ENCODE measurements around the gene ATP2A3.
"Not testable (repeated sequence)": the region's sequence is repeated elsewhere in the genome, so short reads cannot be mapped to it uniquely, and the experiment has no call there.

The ATP2A3 gene

DNA sequence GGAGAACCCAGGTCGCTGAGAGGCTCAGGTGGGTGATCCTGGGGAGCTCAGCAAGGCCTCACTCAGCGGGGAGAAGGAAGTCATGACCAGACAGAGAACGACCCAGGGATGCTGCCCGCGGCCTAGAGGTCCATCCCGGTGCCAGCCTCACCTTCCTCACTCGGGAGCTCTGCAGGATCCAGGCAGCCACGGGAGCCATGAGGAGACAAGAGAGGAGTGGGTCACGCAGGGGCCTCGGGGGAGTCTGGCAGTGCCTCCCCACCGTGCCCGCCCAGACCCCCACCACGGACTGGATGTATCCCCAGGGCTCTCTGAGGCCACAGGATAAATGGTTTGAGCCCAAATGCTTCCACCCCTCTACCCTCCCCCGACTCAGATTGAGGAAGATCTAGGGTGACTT is 10.7 kb downstream of the ATP2A3 start:
- DNase-seq, result no peak

DNA sequence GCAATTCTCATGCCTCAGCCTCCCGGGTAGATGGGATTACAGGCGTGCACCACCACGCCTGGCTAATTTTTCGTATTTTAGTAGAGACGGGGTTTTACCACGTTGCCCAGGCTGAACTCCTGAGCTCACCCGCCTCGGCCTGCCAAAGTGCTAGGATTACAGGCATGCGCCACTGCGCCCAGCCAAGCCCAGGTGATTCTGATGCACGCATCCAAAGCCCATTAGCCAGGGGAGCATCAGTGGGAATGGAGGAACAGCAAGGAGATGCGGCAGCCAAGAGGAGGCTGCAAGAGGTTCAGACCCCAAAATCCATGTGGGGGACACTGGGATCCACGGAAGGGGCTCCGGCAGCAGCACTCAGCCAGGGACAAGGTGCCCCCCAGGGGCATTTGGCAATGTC is 12.1 kb downstream of the ATP2A3 start:
- no peak for DNase-seq

DNA sequence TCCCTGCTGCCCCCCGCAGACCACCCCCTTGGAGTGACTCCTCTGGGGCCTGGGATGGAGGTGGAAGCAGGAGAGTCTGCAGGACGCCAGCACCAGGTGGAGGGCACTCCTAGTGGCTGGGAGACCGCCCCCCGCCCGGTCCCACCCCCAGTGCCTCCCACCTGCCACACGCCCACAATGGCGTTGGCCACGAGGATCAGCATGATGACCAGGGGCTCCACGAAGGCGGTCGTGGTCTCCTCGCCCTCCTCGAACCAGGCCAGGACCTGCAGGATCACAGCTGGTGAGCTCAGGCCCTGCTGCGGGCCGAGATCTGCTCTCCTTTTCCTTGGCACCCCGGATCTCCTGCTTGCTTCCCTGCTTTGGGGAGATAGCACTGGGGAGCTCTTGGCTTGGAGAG is 12.8 kb downstream of the ATP2A3 start:
- no peak for DNase-seq

DNA sequence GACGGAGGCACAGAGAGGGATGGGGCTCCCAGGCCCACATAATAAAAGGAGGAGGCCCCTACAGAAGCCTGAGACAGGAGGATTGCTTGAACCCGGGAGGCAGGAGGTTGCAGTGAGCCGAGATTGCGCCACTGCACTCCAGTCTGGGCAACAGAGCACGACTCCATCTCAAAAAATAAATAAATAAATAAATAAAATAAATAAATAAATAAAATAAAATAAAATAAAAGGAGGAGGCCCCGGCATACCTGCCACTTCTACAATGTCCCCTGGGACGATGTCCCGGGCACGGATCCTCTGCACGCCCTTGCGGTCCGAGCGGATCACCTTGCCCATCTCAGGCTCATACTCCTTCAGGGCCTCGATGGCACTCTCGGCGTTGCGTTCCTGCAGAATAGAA is 13.2 kb downstream of the ATP2A3 start:
- DNase-seq, result no peak

DNA sequence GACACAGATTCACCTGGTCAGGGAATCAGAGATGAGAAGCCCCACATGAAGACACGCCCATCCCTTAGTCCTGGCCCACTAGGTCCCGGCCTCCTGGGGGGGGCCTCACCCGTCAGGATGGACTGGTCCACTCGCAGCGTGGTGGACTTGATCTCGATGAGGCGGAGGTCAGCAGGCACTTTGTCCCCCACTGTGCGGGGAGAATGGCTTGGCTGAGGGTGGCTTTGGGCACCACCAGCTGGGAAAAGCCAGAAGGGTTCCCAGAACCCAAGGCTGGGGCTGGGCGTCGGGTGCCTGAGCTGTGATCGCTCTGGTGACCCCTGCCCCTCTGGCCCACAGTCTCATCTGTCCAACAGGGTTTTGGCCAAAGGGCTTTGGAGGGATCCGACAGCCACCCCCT is 13.7 kb downstream of the ATP2A3 start:
- DNase-seq, result no peak

DNA sequence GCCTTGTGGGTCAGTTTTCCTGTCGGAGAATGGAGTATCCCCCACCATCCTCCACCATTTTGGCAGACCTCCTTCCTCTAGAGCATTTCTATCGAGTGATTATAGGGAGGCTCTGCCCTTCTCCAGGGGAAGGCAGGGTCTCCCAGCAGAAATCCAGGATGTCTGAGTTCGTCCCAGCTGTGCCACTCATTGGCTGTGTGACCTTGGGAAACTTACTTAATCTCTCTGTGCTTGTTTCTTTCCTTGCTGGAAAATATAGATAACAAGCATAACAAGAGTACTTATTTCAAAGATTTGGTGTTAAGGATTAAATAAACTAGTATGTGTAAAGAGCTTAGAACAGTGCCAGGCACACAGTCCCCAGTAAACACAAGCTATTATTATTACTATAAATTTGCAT is 14.8 kb downstream of the ATP2A3 start:
- DNase-seq, result no peak

DNA sequence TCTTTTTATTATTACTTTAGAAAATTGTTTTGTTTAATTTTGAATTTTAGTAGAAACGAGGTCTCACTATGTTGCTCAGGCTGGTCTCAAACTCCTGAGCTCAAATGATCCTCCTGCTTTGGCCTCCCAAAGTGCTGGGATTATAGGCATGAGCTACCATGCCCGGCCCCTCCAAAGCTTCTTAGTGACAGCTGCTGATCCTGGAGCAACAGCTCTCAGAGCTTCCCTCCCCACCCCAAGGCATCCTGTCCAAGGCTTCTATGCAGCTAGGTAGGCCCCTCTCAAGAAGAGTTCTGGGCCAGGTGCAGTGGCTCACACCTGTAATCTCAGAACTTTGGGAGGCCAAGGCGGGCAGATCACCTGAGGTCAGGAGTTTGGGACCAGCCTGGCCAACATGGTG is 15.7 kb downstream of the ATP2A3 start:
- DNase-seq, result not testable (repeated sequence)

DNA sequence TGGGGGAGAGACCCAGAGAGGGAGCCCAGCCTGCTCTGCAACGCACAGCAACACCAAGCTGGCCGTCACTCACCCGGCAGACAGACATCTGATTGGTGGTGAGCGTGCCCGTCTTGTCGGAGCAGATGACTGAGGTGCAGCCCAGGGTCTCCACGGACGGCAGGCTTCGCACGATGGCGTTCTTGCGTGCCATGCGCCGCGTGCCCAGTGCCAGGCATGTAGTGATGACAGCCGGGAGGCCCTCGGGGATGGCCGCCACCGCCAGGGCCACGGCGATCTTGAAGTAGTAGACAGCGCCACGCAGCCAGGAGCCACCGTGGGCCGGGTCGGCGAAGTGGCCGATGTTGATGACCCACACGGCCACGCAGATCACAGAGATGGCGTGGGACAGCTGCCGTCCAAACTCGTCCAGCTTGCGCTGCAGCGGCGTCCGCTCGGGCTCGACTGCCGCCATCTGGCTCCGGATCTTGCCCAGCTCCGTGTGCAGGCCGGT is 16.9 kb downstream of the ATP2A3 start:
- DNase-seq, result no peak

DNA sequence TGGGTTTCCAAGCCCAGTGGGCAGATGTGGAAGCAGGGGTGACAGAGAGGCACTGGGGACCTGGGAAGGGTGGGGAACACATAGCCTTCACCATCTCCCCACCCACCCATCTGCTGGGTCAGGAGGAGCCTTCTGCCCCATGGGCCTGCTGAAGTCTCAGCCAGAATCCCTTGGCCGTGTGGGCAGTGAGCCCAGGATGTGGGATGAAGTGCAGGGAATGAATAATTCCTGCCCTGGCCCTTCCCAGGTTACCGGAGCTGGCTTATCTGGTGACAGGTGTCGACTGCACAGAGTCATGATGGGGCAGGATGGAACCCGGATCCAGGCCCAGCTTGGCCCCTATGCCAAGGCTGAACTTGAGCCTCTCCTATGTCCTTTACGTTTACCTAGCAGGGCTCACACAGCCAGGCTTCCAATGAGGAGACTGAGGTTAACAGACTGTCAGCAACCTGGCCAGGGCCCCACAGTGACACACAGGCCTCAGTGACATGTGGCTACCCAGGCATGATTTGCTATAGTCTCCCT is 17.5 kb downstream of the ATP2A3 start:
- DNase-seq, result no peak

DNA sequence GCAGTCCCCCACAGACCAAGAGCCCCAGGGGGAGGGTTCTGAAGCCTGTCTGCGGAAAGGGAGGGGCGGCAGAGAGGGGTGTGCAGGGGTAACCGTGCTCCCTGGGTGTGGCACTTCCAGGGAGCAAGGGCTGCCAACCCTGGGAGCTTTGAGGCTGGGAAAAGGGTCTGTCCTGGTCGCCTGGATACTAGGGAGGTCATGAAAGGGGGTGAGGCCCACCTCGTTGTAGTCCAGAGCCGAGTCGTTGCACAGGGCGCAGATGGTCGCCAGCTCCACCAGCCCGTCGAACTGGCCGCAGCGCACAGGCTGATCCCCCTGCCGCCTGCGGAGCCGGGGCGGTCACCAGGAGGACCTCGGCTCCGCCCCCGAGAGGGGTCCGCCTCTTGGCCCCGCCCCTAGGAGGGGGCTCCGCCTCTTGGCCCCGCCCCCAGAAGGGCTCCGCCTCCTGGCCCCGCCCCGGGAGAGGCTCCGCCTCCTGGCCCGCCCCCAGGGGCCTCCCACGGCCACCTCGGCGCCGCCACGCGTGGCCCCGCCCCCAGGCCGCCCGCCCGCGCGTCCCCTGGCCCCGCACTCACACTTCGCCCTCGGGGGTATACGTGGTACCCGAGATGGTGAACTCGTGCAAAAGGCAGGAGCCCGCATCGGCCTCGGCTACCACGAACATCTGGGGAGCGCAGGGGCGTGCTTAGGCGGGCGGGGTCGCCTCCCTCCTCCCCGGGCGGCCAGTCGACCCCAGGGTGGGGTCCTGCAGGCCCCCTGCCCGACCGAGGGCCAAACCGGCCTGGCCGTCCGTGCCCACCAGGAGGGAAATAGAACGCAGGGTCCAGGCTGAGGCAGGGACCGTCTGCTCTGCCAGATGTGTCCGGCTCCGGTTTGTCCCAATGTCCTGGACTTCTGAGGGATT is 19.5 kb downstream of the ATP2A3 start:
- peak; percentile 80 for DNase-seq

DNA sequence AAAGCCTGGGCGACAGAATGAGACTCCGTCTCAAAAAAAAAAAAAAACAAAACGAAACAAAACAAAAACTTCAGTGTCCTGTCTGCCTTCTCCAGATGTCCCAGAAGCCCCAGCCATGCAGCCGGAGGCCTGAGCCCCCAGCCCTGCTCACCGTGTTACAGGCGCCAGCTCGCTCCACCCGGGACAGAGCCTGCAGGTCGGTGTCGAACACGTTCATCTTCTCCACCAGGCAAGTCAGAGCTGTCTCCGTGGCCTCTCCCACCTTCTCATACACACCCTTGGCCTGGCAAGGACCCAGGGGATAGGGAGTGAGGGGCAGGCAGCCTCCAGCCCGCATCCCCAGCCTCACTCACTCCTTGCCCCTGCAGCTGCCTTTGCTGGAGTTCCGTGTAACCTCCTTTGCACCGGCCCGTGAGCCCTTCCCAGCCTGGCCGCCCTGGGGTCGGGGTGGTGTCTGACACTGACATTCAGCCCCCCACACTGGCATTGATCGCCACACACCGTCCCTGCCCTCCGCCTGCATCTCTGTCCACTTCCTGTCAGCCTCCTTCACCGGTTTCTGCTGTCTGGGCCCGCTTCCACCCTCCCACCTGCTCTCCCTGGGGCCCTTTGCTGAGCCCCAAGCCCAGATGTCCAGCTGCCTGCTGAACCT is 20.9 kb downstream of the ATP2A3 start:
- DNase-seq, result no peak

DNA sequence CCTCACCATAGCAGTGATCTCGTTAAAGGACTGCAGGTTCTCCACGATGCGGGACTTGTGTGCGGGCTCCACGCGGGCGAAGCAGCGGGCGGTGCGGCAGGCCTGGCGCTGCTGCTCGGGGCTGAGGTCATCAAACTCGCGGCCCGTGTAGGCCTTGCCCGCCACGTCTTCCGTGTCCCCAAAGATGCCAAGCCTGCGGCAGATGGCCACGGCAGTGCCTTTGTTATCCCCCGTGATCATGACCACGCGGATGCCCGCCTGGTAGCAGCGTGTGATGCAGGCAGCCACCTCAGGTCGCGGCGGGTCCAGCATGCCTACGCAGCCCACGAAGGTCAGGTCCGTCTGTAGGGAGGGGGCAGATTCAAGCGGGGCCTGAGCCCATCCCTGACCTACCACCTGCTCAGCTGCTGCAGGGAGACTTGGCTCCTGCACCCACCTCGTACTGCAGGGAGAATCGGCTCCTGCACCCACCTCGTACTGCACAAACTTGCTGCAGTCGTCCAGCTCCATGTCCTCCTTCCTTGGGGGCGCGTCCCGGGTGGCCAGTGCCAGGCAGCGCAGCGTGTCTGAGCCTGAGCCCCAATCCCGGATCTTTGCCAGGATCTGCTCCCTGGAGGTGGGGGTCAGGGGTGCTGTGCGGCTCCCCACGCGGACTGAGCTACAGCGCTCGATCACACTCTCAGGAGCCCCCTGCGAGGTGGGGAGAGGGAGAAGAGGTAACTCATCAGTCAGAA is 23.1 kb downstream of the ATP2A3 start:
- DNase-seq, result no peak

DNA sequence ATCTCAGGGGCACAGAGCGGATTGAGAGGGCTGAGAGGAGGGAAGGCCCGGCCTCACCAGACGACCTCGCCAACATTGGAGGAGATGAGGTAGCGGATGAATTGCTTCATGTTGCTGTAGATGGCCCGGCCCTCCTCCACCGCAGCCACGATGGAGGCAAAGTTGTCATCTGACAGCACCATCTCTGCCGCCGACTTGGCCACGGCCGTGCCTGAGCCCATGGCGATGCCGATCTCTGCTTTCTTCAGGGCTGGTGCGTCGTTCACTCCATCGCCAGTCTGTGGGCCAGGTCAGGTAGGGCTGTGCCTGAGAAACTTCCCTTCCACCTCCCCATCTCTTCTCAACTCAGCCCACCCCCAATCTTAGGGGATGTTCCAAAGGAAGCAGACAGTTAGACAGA is 26.9 kb downstream of the ATP2A3 start:
- no peak for DNase-seq

DNA sequence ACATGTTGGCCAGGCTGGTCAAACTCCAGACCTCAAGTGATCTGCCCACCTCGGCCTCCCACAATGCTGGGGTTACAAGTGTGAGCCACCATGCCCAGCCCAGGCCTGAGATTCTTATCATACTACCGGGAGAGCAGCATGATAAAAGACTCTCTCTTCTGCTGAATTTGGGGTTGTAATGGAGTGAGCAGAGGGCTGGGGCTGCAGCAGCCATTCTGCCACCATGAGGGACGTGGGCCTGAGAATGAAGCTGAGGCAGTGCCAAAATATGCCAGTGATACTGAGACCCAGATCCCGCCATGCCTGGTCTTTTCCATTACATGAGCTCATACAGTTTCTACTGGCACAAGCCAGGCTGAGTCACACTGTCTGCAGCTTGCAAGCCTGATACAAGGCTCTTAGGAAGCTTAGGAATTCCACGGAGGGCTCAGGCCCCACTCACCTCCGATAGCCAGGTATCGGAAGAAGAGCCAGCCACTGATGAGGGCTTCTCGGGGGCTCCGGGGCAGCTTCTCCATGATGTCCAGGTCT is 28.3 kb downstream of the ATP2A3 start:
- no peak for DNase-seq

DNA sequence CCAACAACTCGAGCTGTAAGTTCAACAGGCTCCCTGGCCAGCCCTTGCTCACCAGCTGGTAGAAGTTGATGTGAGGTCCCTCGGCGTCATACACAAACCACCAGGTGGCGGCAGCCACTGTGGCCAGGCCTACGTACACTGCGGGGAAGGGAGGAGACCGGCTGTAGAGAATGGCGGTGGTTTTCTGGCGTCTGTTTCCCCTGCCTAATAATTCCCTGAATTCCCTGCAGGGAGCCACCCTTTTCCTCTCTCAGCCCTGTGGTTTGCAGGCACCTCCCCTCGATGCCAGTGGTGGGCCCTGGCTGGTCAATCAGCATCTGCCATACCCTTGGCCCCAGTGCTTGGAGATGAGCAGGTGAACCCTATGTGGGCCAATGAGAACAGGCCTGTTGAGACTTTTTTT is 29.1 kb downstream of the ATP2A3 start:
- DNase-seq, result peak; percentile 63

DNA sequence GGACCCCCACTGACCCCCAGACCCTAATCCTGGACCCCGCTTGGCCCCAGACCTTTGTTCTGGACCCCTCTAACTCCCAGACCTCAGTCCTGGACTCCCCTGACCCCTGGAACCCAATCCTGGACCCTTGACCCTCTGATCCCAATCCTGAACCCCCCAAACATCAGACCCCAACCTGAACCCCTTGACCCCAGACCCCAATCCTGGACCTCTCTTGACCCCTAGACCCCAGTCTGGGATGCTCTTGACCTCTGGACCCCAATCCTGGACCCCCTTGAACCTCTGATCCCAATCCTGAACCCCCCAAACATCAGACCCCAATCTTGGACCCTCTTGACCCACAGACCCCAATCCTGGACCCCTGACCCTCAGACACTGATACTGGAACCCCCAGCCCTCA is 34.5 kb downstream of the ATP2A3 start:
- no peak for DNase-seq

DNA sequence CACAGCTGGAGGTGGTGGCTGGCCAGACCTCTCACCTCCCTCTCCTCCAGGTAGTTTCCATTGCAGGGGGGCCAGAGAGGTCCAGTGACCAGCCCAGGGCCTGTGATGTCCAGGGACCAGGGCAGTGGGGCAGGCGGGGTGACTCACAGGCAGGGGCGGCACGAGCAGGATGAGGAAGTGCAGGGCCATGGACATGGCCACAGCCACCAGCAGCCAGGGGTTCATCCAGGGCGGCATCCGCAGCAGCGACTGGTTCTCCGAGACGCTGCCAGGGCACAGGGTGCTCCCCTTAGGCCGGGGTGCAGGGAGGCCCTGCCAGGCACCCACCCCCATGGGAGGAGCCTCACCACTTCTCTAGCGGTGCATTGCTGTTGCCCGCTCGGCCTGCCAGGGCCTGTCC is 35.1 kb downstream of the ATP2A3 start:
- DNase-seq, result no peak

DNA sequence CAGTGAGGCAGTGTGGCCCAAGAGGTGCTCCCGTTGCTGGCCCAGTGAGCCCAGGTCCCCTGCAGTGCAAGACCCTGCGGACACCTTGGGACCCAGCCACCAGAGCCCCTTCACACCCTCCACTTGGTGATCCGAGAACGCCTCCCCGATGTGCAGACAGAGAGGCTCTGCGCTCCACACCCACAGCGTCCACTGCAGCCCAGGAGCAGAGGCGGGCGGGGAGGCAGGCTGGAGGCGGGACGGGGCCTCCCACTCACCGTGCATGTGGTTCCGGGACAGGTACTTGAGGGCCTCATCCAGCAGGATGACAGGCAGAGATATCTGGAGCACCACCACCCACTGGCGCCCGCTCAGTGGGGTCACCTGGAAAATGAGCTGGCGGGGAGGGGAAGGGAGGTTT is 35.8 kb downstream of the ATP2A3 start:
- DNase-seq, result no peak

DNA sequence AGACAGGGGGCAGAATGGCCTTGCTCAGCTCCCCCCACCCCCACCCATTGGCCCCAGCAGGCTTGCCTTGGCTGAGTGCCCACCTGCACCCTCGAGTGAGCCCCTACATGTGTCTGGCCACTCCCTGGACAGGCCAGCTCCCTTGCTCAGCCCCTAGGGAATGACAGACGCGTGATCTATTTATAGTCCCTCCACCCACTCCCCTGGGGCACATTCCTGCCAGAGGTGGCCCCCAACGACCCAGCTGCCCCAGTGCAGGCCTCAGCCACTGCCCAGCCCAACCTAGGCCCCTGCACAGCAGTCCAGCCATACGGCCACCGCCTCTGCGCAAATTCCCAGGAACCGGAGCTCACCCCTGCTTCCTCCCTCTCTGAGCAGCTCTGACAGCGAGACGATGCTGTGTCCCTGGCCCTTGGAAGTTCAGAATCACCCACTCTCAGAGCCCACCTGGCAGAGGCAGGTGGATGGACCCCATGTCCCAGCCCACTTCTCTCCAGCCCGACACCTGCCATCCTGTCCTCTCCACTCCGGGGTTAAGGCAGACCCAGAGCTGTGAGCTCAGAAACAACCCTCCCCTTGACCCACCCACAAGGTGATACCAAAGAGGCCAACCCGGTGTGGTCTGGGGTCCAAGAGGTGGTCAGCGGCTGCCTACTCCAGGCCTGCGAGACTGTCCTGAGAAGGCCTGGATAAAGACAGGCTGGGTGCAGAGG is 36.5 kb downstream of the ATP2A3 start:
- DNase-seq, result no peak

DNA sequence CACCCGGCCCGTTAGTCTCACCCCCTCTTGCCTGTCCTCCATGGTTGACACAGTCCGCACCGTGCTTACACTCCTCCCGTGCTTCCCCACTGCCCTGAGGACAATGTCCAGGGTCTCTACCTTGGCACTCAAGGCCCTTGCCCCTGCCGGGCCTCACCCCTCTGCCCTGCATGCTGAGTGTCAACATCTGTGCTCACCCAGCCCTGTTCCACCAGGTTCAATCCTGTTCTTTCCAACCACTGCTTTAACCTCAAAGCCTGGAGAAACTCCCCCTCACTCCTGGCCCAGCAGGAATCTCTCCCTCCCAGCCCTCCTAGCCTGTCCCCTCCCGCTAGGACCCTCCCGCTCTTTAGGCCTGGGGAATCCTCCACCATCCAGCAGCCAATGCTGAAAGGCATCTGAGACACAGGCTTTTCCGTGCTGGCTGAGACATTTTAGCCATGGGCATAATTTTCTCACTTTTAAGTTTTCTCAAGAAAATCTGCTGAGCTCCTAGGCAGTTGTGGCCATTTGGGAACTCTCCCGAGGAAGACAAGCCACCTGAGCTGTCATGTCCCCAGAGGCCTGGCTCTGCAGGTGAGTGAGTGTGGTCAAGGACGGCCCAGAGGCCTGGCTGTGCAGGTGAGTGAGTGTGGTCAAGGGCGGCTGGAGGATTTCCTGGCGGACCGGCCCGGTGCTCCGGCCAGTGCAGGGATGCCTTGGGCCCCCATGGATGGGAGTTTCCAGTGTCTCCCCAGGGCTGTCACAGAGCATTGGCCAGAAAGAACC is 37.2 kb downstream of the ATP2A3 start:
- no peak for DNase-seq

DNA sequence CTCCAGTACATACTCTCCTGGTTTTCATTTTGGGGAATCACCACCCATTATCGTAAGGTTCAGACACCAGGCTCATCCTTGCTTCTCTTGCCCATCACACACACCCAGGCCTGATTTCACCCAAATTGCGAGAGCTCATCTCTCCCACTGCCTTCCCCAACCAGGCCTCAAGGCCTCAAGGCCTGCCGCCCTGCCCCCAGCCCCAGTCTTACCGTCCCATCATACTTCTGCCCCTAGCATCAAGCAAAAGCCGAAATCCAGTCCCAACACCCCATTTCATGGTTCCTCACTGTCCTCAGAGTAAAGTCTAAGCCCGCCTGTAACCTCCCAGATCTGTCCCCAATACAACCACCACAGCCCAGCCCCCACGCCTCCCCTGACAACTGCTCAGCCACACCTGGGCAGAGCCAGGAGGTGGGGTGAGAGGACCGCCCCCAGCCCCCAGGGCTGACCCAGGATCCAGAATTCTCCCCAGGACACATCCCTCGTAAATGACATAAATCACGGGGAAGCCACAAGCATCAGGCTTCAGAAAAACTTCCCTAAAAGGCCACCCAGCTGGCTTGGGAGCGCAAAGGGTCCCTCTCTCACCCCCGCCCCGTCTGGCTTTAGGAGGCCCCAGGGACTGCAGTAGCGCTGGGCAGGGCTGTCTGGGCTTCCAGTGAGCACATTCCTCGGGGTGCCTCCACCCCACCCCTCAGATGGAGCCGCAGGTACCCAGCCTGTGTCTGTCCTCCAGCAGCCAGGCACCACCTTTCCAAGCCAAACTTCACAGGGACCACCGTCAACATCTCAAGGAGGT is 38.4 kb downstream of the ATP2A3 start:
- no peak for DNase-seq
